Mesenchymal stem cell (in vitro differentiated cells and primary cell): ENCODE measurements around the gene NDUFB2.
"Not testable (repeated sequence)": the region's sequence is repeated elsewhere in the genome, so short reads cannot be mapped to it uniquely, and the experiment has no call there.

ENCODE experiments used
- DNase-seq: peaks from one replicate; pipeline ENCODE4 v3.0.0-alpha.2; 2013
- H2AFZ ChIP-seq: one replicate; pipeline ENCODE4 v1.6.1; 2013; ENCODE audit warnings: low read depth, mild to moderate bottlenecking, control low read depth, inconsistent platforms, low read length, moderate library complexity
- H2AK5ac ChIP-seq: 2 replicates; pipeline ENCODE4 v1.6.1; 2013; ENCODE audit warnings: low read length, moderate library complexity, mild to moderate bottlenecking, inconsistent platforms; ENCODE audit not compliant: severe bottlenecking
- H2BK120ac ChIP-seq: one replicate; pipeline ENCODE4 v1.6.1; 2013; ENCODE audit warnings: low read depth, mild to moderate bottlenecking, inconsistent platforms, low read length, moderate library complexity
- H2BK12ac ChIP-seq, 2 experiments: one replicate each; pipeline ENCODE4 v1.6.1; 2013; ENCODE audit warnings: inconsistent platforms in 2 of 2, low read length in 2 of 2, mild to moderate bottlenecking in 2 of 2, moderate library complexity in 2 of 2, control low read depth in 1 of 2
- H2BK15ac ChIP-seq: one replicate; pipeline ENCODE4 v1.6.1; 2013; ENCODE audit warnings: mild to moderate bottlenecking, low read depth, inconsistent platforms; ENCODE audit not compliant: poor library complexity, severe bottlenecking
- H2BK5ac ChIP-seq: 2 replicates; pipeline ENCODE4 v1.6.1; 2013; ENCODE audit warnings: low read depth, mild to moderate bottlenecking, low read length, control low read depth, inconsistent platforms; ENCODE audit not compliant: poor library complexity, severe bottlenecking
- H3K14ac ChIP-seq, 2 experiments: one replicate each; pipeline ENCODE4 v1.6.1; 2013; ENCODE audit warnings: inconsistent platforms in 2 of 2, low read length in 2 of 2, control low read depth in 1 of 2, mild to moderate bottlenecking in 1 of 2, moderate library complexity in 1 of 2
- H3K18ac ChIP-seq, 2 experiments: one replicate each; pipeline ENCODE4 v1.6.1; 2013; ENCODE audit warnings: inconsistent platforms in 2 of 2, low read length in 2 of 2, control low read depth in 1 of 2, low read depth in 1 of 2, mild to moderate bottlenecking in 1 of 2
- H3K23ac ChIP-seq, 2 experiments: one replicate each; pipeline ENCODE4 v1.6.1; 2013; ENCODE audit warnings: inconsistent platforms in 2 of 2, low read length in 2 of 2, mild to moderate bottlenecking in 2 of 2, moderate library complexity in 2 of 2, control low read depth in 1 of 2
- H3K27ac ChIP-seq: 2 replicates; pipeline ENCODE4 v1.5.1; 2013; ENCODE audit warnings: mild to moderate bottlenecking, moderate library complexity, low read length, control low read depth, inconsistent platforms; ENCODE audit not compliant: poor library complexity, severe bottlenecking
- H3K27me3 ChIP-seq, 2 experiments: 2 replicates each; pipeline versions ENCODE4 v1.6.1 to v1.7.0; 2013; ENCODE audit warnings: low read length in 2 of 2, mild to moderate bottlenecking in 2 of 2, moderate library complexity in 2 of 2, control low read depth in 1 of 2, inconsistent platforms in 1 of 2; ENCODE audit not compliant: control insufficient read depth in 1 of 2, insufficient read depth in 1 of 2
- H3K36me3 ChIP-seq, 2 experiments: 2 replicates each; pipeline versions ENCODE4 v1.6.1 to v1.7.0; 2013; ENCODE audit warnings: low read length in 2 of 2, control low read depth in 1 of 2, inconsistent platforms in 1 of 2, low read depth in 1 of 2, mild to moderate bottlenecking in 1 of 2; ENCODE audit not compliant: insufficient read depth in 2 of 2, control insufficient read depth in 1 of 2
- H3K4ac ChIP-seq, 2 experiments: one replicate each; pipeline ENCODE4 v1.6.1; 2013; ENCODE audit warnings: inconsistent platforms in 2 of 2, low read length in 2 of 2, mild to moderate bottlenecking in 2 of 2, moderate library complexity in 2 of 2, control low read depth in 1 of 2, low read depth in 1 of 2
- H3K4me1 ChIP-seq: 2 replicates; pipeline ENCODE4 v1.6.1; 2013; ENCODE audit warnings: low read depth, low read length, control low read depth; ENCODE audit not compliant: control insufficient read depth, insufficient read depth
- H3K4me2 ChIP-seq: 2 replicates; pipeline ENCODE4 v1.6.1; 2013; ENCODE audit warnings: low read length, mild to moderate bottlenecking, inconsistent platforms; ENCODE audit not compliant: poor library complexity, severe bottlenecking
- H3K4me3 ChIP-seq, 2 experiments: 2 replicates each; pipeline versions ENCODE4 v1.5.1 to v1.7.0; 2013; ENCODE audit warnings: low read length in 2 of 2, mild to moderate bottlenecking in 2 of 2, control low read depth in 1 of 2, low read depth in 1 of 2; ENCODE audit not compliant: insufficient read depth in 1 of 2
- H3K79me1 ChIP-seq: replicated peaks from 2 replicates; pipeline ENCODE4 v1.6.1; 2013; ENCODE audit warnings: mild to moderate bottlenecking, control low read depth, low read length, inconsistent platforms; ENCODE audit not compliant: poor library complexity, severe bottlenecking
- H3K9ac ChIP-seq: 2 replicates; pipeline ENCODE4 v1.7.0; 2013; ENCODE audit warnings: mild to moderate bottlenecking, low read length, moderate library complexity
- H3K9me3 ChIP-seq: 2 replicates; pipeline ENCODE4 v1.7.0; 2013; ENCODE audit warnings: mild to moderate bottlenecking, low read length; ENCODE audit not compliant: control insufficient read depth
- H4K8ac ChIP-seq: one replicate; pipeline ENCODE4 v1.6.1; 2013; ENCODE audit warnings: inconsistent platforms, mild to moderate bottlenecking, low read length, moderate library complexity
- H4K91ac ChIP-seq: one replicate; pipeline ENCODE4 v1.6.1; 2013; ENCODE audit warnings: mild to moderate bottlenecking, low read length, inconsistent platforms
- WGBS: methylation state at CpG from one replicate; pipeline ENCODE4 v1.1.7; 2013; ENCODE audit warnings: mixed read lengths; 5-methylcytosine and 5-hydroxymethylcytosine counted together

The NDUFB2 gene

DNA sequence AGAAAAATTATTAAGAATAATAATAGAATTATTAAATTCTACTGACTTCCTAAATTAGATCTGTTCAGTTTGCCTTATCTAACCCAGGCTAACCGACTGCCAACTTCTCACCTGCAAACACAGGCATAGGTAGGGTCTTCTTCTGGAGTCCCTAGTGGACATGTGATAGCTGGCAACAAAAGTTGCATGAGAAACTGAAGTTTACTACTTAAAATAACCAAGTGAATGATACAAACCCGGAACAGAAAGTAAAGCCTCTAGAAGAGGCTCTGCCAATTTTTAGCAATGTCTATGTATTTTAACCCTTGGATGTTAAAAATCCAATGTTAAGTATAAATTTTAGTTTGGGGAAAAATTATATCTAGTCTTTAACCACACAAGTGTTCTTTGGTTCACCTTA is 37.6 kb downstream of the NDUFB2 start:
- Histone ChIP-seq H3K18ac (no peak overlapping the region), H4K91ac (no peak overlapping the region), H2BK12ac (no peak overlapping the region), H2BK5ac (no peak overlapping the region), H3K79me1 (no peaks in the 10 kb centered on the region), H4K8ac (no peak overlapping the region), H2BK120ac (no peak overlapping the region), H3K4me2 (no peak overlapping the region), H3K27me3 (no peaks in the 10 kb centered on the region), H3K14ac (no peak overlapping the region), H3K23ac (no peak overlapping the region), H3K4me3 (no peak overlapping the region), H3K4ac (no peak overlapping the region), H3K9me3 (no peaks in the 10 kb centered on the region), H3K9ac (no peak overlapping the region), H3K4me1 (peaks cover 2% of the 10 kb centered on the region), H2BK15ac (no peak overlapping the region), H2AFZ (no peak overlapping the region), H3K27ac (no peak overlapping the region), H2AK5ac (no peak overlapping the region), H3K36me3 (peaks cover 8 to 20% of the 10 kb centered on the region in 2 experiments)
- 100% methylated on average over 1 of the region's 2 CpGs for WGBS
- no peak for DNase-seq

DNA sequence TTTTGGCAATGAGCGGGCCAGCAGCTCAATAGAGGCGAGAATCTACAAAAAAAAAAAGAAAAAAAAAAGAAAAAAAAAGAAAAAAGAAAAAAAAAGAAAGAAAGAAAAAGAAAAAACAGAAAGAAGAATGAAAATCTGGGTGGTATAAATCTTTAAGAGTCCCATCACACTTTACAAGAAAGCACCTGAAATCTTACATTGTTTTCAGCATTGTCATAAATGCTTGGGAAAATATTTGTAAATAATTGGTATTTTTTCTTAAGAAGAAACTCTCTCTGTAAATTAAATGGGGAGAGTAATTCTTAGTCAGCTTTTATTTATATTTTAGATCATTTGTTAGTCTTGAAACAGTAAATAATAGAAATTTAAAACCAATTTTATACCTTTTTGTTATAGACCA is 38.2 kb downstream of the NDUFB2 start:
- no CpG with 5 or more reads among the region's 2 CpGs for WGBS
- Histone ChIP-seq H3K9ac (no peak overlapping the region), H3K23ac (no peak overlapping the region), H3K4me1 (no peaks in the 10 kb centered on the region), H2AK5ac (no peak overlapping the region), H3K4ac (no peak overlapping the region), H2BK120ac (no peak overlapping the region), H3K9me3 (no peaks in the 10 kb centered on the region), H3K4me3 (no peak overlapping the region), H3K27me3 (no peaks in the 10 kb centered on the region), H2BK12ac (no peak overlapping the region), H2BK5ac (no peak overlapping the region), H3K36me3 (peaks cover 8 to 26% of the 10 kb centered on the region in 2 experiments), H3K14ac (no peak overlapping the region), H2BK15ac (no peak overlapping the region), H3K27ac (no peak overlapping the region), H4K91ac (no peak overlapping the region), H3K4me2 (no peak overlapping the region), H3K18ac (no peak overlapping the region), H2AFZ (no peak overlapping the region), H3K79me1 (no peaks in the 10 kb centered on the region), H4K8ac (no peak overlapping the region)
- no peak for DNase-seq

DNA sequence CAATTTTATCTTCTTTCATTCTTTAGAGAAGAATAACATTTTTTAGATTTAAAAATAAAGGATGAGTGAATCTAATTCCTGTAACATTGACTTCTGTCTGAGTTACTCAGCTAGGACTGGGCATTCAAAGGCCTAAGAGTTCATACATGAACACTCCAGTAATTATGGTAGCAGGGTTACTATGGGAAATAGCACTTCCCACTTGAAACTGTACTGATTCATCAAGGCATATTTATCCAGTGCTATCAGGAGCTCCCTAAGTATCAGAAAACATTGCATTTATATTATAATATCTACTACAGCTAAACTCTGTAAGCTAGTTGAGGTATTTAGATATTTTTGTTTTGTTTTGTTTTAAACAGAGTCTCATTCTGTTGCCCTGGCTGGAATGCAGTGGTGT is 41.8 kb downstream of the NDUFB2 start:
- Histone ChIP-seq H3K27me3 (no peaks in the 10 kb centered on the region), H4K8ac (no peak overlapping the region), H2BK5ac (no peak overlapping the region), H3K4ac (no peak overlapping the region), H3K18ac (no peak overlapping the region), H3K79me1 (peaks cover 1% of the 10 kb centered on the region), H2BK120ac (no peak overlapping the region), H3K9ac (no peak overlapping the region), H4K91ac (no peak overlapping the region), H2BK12ac (no peak overlapping the region), H2AFZ (no peak overlapping the region), H3K27ac (no peak overlapping the region), H3K14ac (no peak overlapping the region), H3K23ac (no peak overlapping the region), H3K4me1 (no peaks in the 10 kb centered on the region), H2BK15ac (no peak overlapping the region), H3K4me3 (no peak overlapping the region), H2AK5ac (no peak overlapping the region), H3K36me3 (peaks cover 5 to 27% of the 10 kb centered on the region in 2 experiments), H3K4me2 (no peak overlapping the region), H3K9me3 (no peaks in the 10 kb centered on the region)
- no peak for DNase-seq

DNA sequence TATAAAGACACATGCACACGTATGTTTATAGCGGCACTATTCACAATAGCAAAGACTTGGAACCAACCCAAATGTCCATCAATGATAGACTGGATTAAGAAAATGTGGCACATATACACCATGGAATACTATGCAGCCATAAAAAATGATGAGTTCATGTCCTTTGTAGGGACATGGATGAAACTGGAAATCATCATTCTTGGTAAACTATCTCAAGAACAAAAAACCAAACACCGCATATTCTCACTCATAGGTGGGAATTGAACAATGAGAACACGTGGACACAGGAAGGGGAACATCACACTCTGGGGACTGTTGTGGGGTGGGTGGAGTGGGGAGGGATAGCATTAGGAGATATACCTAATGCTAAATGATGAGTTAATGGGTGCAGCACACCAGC is 46.7 kb downstream of the NDUFB2 start:
- not testable (repeated sequence) for H2BK120ac ChIP-seq, H4K8ac ChIP-seq, H4K91ac ChIP-seq, H3K79me1 ChIP-seq, H3K4me3 ChIP-seq, H2BK5ac ChIP-seq, H3K27ac ChIP-seq, H3K23ac ChIP-seq, H2BK12ac ChIP-seq, H3K4me1 ChIP-seq, H2AK5ac ChIP-seq, H3K4me2 ChIP-seq, H3K9me3 ChIP-seq, H3K9ac ChIP-seq, H3K18ac ChIP-seq, H3K4ac ChIP-seq, H2BK15ac ChIP-seq, H3K14ac ChIP-seq, H3K27me3 ChIP-seq, DNase-seq, H2AFZ ChIP-seq
- no CpG with 5 or more reads among the region's 4 CpGs for WGBS
- peaks cover 3 to 47% of the 10 kb centered on the region in 2 experiments for H3K36me3 ChIP-seq
